ENCODE measurements around the gene ARMC3.

- TF ChIP-seq, protein P1, sequence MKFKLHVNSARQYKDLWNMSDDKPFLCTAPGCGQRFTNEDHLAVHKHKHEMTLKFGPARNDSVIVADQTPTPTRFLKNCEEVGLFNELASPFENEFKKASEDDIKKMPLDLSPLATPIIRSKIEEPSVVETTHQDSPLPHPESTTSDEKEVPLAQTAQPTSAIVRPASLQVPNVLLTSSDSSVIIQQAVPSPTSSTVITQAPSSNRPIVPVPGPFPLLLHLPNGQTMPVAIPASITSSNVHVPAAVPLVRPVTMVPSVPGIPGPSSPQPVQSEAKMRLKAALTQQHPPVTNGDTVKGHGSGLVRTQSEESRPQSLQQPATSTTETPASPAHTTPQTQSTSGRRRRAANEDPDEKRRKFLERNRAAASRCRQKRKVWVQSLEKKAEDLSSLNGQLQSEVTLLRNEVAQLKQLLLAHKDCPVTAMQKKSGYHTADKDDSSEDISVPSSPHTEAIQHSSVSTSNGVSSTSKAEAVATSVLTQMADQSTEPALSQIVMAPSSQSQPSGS (CRISPR knock-in tag; IDR thresholded peaks at IDR 0.05; ENCODE audit: borderline replicate concordance, low read depth), result no peak
- TF ChIP-seq IRF1 (CRISPR knock-in tag; IDR thresholded peaks at IDR 0.05), result no peak
Observed at GRCh38 chr10:23069019-23069815, 141.4 kb downstream of the ARMC3 start.
